ENCODE measurements around the gene DLG2.

The DLG2 gene

DNA sequence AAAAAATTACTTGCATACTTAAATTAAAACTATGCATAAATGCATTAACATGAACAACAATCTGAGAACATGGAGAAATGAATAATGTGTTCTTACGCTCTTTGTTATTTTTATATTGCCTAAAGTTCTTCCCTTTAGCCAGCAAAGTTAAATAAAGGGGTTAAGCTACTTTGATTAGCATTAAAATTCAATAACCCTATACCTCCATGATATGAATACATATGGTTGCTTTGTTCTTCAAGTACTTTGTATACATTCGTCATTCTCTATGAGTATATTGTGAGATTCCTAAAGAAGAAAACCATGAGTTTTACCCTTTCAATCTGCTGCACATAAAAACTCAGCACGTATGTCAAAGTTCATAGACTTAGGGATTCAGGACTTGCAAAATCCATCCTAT, 578.3 kb downstream of the DLG2 start:
- no peak for DNase-seq (ENCODE audit: low read depth)
- H3K4me3 ChIP-seq (ENCODE audit: low read depth, low read length), result no peak overlapping the region
- TF ChIP-seq, protein P1, sequence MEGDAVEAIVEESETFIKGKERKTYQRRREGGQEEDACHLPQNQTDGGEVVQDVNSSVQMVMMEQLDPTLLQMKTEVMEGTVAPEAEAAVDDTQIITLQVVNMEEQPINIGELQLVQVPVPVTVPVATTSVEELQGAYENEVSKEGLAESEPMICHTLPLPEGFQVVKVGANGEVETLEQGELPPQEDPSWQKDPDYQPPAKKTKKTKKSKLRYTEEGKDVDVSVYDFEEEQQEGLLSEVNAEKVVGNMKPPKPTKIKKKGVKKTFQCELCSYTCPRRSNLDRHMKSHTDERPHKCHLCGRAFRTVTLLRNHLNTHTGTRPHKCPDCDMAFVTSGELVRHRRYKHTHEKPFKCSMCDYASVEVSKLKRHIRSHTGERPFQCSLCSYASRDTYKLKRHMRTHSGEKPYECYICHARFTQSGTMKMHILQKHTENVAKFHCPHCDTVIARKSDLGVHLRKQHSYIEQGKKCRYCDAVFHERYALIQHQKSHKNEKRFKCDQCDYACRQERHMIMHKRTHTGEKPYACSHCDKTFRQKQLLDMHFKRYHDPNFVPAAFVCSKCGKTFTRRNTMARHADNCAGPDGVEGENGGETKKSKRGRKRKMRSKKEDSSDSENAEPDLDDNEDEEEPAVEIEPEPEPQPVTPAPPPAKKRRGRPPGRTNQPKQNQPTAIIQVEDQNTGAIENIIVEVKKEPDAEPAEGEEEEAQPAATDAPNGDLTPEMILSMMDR (IDR thresholded peaks at IDR 0.05; ENCODE audit: low read depth, low read length, missing control alignments), result no peak

DNA sequence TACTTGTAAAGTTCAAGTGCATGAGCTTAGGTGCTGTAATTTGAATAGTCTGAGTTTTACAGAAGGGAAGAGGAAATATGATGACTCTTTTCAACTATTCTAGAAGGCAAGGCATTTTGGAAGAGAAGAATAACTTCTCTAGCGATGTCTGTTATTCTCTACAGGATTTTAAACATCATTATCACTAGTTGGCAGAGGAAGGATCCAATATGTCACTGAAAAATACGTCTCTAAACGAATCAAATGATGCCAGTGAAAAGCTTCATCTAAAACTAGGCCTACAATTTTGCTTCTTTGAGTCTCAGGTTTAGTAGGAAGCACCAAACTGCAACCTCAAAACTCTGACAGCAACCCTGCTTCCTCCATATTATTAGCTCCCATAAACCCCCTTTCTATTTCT, 581.4 kb downstream of the DLG2 start:
- no peak overlapping the region for H3K4me3 ChIP-seq (ENCODE audit: low read depth, low read length)
- no peak for DNase-seq (ENCODE audit: low read depth)
- TF ChIP-seq, protein P1 (IDR thresholded peaks at IDR 0.05; ENCODE audit: low read depth, low read length, missing control alignments), result no peak

DNA sequence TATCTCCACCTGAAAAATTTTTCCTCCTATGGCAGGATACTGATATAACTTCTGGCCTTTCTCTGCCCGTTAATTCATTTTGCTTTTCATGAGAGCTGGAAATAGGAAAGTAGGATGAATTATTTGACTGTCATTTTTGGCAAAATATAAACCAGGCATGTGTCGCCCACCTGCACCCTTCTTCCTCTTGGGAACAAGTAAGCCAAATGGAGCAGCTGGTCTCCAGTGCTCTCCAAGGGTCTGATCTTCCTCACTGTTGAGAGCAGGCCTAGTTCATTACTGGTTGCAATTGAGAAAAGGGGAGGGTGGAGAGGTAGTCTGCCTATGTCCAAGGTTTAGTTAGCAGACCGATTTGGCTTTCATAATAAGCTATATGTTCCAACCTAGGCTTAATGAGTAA, 582.2 kb downstream of the DLG2 start:
- TF ChIP-seq, protein P1 (IDR thresholded peaks at IDR 0.05; ENCODE audit: low read depth, low read length, missing control alignments), result no peak
- DNase-seq (ENCODE audit: low read depth), result no peak
- H3K4me3 ChIP-seq (ENCODE audit: low read depth, low read length), result no peak overlapping the region

DNA sequence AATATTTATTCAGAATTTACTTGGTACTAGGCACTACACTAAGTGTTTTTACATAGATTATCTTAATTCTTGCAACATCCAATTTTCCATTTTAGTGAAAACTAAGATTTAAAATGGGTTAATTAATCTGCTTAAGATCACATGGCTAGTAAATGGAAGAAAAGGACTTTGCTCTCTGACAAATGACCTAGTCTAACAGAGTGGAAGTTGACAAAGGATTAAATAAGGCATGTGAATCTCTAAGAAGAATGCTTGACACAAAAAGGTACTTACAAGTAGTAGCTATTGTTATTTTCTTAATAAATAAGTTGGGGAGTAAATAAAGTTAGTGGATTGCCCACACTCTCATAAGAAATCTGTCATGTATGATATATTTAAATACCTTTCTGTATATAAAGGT, 584.8 kb downstream of the DLG2 start:
- no peak for DNase-seq (ENCODE audit: low read depth)
- TF ChIP-seq, protein P1 (IDR thresholded peaks at IDR 0.05; ENCODE audit: low read depth, low read length, missing control alignments), result no peak

DNA sequence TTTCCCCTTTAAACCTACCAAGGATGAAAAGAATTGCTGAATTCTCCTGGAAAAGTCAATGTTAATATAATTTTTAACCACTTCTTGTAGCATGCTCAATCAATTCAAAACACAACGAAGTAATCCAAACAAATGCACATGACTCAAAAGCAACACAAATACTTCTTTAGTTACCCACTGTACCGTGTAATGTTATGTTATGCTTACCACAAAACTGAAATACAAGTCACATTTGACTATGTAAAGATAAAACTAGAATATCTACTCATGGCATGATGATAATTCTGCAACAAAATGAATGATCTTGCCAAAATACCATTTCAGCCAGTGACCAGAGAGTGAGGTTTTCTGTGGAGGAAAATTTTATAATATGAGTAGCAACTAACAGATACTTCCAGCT, 587.0 kb downstream of the DLG2 start:
- DNase-seq (ENCODE audit: low read depth), result no peak
- TF ChIP-seq, protein P1 (IDR thresholded peaks at IDR 0.05; ENCODE audit: low read depth, low read length, missing control alignments), result no peak
- H3K4me3 ChIP-seq (ENCODE audit: low read depth, low read length), result no peak overlapping the region

More for the DNA sequence above, 584.8 kb downstream of the DLG2 start:
- H3K4me3 ChIP-seq (ENCODE audit: low read depth, low read length), result no peak overlapping the region

DNA sequence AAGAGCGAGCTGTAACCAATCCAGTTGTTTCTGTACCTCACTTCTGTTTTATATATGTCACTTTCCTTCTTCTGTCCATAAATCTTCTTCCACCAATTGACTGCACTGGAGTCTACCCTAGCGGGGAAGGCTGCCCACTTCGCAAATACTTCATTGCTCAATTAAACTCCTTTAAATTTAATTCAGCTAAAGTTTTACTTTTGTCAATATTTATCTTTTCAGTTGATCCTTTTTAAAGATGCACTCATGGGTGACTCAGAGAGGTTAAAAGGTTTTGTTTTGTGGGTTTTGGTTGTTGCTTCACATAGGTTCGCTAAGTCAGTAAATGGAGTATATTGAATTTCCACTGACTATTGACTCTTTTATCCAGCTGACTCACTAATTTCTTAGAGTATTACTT, 597.2 kb downstream of the DLG2 start:
- DNase-seq (ENCODE audit: low read depth), result no peak
- H3K4me3 ChIP-seq (ENCODE audit: low read depth, low read length), result no peak overlapping the region
- TF ChIP-seq, protein P1 (IDR thresholded peaks at IDR 0.05; ENCODE audit: low read depth, low read length, missing control alignments), result no peak

DNA sequence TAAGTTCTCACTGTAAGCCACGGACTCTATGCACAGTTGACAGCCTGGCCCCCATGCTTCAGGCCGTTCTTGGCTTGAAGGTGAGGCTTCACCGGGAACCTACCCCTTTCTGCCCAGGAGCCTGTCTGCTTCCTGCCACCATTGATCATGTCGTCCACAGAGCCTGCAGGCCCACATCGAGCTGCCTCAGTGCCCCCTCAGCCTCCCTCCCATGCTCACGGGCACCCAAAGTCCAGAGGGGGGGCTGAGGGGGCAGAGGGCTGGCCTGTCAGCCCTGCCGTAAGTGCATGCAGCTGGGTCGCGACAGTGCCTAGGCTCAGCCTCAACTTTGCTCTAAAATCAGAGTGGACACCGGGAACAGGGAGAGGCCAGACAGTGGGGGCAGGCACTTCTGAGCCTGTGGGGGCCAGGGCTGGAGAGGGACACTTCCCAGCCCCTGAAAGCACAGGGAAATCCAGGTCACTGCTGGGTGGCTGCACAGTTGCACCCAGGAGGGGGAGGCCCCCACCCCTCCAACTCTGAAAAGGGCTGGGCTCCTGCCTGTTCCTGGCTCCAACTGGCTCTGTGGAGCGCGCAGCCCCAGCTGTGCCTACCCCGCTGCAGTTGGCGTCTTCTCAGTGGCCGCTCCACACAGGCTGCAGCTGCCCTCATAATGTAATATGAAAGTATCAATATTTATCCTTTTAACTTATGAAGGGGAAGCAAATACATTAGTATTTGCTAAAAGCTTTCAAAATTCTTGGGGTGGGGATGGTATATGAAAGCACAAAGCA, 598.6 kb downstream of the DLG2 start:
- no peak for DNase-seq (ENCODE audit: low read depth)
- TF ChIP-seq, protein P1 (IDR thresholded peaks at IDR 0.05; ENCODE audit: low read depth, low read length, missing control alignments), result no peak

More for the DNA sequence above, 598.6 kb downstream of the DLG2 start:
- no peak overlapping the region for H3K4me3 ChIP-seq (ENCODE audit: low read depth, low read length)

Data from GM12864 (cell line).